Measurements from ENCODE around the gene SLC7A5.

Gene SLC7A5

GRCh38 chr16:87845213-87845612 is 24.1 kb downstream of the SLC7A5 start:
- DNase-seq = no peak

- DNase-seq = no peak
Observed at GRCh38 chr16:87844809-87845208, 24.5 kb downstream of the SLC7A5 start.

- no peak for DNase-seq
Observed at GRCh38 chr16:87844120-87844733, 25.1 kb downstream of the SLC7A5 start.

- no peak for DNase-seq
Observed at GRCh38 chr16:87843678-87844105, 25.6 kb downstream of the SLC7A5 start.

- DNase-seq = no peak
Observed at GRCh38 chr16:87842209-87842869, 27.0 kb downstream of the SLC7A5 start.

- DNase-seq = no peak
Observed at GRCh38 chr16:87841340-87842208, 27.7 kb downstream of the SLC7A5 start.

GRCh38 chr16:87840271-87840978 is 28.9 kb downstream of the SLC7A5 start:
- no peak for DNase-seq

- DNase-seq = no peak
Observed at GRCh38 chr16:87839542-87840270, 29.6 kb downstream of the SLC7A5 start.

- no peak for DNase-seq
Observed at GRCh38 chr16:87838643-87839541, 30.4 kb downstream of the SLC7A5 start.

GRCh38 chr16:87837627-87838289 is 31.5 kb downstream of the SLC7A5 start:
- no peak for DNase-seq

- no peak for DNase-seq
Observed at GRCh38 chr16:87836844-87837581, 32.3 kb downstream of the SLC7A5 start.

GRCh38 chr16:87836346-87836843 is 32.9 kb downstream of the SLC7A5 start:
- no peak for DNase-seq

- no peak for DNase-seq
Observed at GRCh38 chr16:87835882-87836331, 33.4 kb downstream of the SLC7A5 start.

- no peak for DNase-seq
Observed at GRCh38 chr16:87834668-87835473, 34.4 kb downstream of the SLC7A5 start.

- no peak for DNase-seq
Observed at GRCh38 chr16:87834005-87834667, 35.2 kb downstream of the SLC7A5 start.

- DNase-seq = no peak
Observed at GRCh38 chr16:87833548-87833947, 35.8 kb downstream of the SLC7A5 start.

- no peak for DNase-seq
Observed at GRCh38 chr16:87832741-87833502, 36.4 kb downstream of the SLC7A5 start.

Measured in EL (cell line).